ENCODE results near the gene B9D1.

DNA sequence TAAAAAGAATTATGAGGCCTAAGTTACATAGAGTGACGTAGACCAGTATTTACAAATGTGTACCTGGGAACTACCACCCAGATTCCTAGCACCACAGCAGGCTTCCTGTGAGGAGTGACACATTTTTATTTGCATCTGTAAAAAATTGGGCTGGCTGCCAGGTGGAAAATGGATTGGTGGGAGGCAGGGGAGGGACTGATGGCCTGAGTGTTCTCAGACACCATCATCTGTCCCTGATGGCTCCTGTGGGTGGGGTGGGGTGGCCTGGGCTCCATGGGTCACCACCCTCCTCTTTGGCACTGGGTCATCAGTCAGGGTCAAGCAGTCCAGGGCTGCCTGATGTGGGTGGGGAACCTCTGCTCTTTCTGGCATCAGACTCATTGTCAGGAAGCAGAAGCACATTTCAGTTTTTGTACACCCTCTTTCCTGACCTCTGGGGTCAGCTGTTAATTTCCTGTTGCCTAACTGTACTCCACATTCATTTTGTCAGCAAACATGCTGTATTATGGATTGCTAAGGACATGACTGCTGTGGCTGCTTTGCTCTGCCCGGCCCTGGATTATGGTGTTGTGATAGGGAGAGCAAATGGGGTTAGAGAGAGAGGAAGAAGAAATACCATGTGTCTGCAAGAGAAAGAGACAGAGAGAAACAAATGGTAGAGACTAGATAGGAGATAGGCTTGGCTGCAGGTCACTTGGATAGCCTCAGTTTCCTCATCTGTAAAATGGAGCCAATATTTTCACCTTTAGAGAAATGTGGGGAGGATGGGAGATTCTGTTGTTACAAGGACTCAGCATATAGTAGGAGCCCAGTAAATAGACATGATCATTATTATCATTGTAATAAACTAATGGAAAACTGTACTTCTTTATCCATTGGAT is 36.0 kb upstream of the B9D1 start:
- TF ChIP-seq, protein P1, sequence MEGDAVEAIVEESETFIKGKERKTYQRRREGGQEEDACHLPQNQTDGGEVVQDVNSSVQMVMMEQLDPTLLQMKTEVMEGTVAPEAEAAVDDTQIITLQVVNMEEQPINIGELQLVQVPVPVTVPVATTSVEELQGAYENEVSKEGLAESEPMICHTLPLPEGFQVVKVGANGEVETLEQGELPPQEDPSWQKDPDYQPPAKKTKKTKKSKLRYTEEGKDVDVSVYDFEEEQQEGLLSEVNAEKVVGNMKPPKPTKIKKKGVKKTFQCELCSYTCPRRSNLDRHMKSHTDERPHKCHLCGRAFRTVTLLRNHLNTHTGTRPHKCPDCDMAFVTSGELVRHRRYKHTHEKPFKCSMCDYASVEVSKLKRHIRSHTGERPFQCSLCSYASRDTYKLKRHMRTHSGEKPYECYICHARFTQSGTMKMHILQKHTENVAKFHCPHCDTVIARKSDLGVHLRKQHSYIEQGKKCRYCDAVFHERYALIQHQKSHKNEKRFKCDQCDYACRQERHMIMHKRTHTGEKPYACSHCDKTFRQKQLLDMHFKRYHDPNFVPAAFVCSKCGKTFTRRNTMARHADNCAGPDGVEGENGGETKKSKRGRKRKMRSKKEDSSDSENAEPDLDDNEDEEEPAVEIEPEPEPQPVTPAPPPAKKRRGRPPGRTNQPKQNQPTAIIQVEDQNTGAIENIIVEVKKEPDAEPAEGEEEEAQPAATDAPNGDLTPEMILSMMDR (IDR thresholded peaks at IDR 0.05; ENCODE audit: low read length), result no peak
- TF ChIP-seq EZH2 (optimal IDR thresholded peaks at IDR 0.05; ENCODE audit: low read depth, low read length), result no peak

Data from MM.1S (cell line).